SK-N-SH (cell line): Measurements from ENCODE around the gene LRRC51. TPM values are rescaled to one million over a fixed set of nuclear protein-coding genes. Genes with fewer than 3 reads are reported as not detected.
A peak's percentile ranks its signal among the peaks of the same experiment; 100 is the strongest.

Experiments used
- CTCF ChIA-PET: fragments of 300-600, 350-600 bp; formaldehyde crosslinking; extraction: SDS; loops from one replicate; lab custom pipeline; 2021; lab: Yijun Ruan, JAX
- POLR2A ChIA-PET: fragments of 350-600 bp; sonication (Branson Sonifier 250); formaldehyde crosslinking; extraction: SDS; loops from one replicate; lab custom pipeline; 2020; ENCODE audit warnings: antibody characterized with exemption, inconsistent platforms; lab: Yijun Ruan, JAX
- DNase-seq: peaks from one replicate; pipeline ENCODE4 v3.0.0; 2012
- H2AFZ ChIP-seq: fragments of 200-600 bp; sonication (generic); 2 replicates; pipeline ENCODE4 v1.8.1; 2016; ENCODE audit warnings: antibody characterized with exemption, mild to moderate bottlenecking, low read depth
- H3F3A ChIP-seq: fragments of 200-600 bp; sonication (generic); replicated peaks from 2 replicates; pipeline ENCODE3; 2016; ENCODE audit warnings: antibody characterized with exemption, mild to moderate bottlenecking; ENCODE audit not compliant: insufficient read depth
- H3K27ac ChIP-seq, 2 experiments: fragments of 200-500 bp in 1 of 2; fragments of 200-600 bp in 1 of 2; sonication (Bioruptor generic) in 1 of 2; sonication (generic), shearing (Covaris generic) in 1 of 2; 2 replicates each; pipeline versions ENCODE4 v1.5.1 to v1.6.1; 2014 to 2016; ENCODE audit warnings: low read depth in 2 of 2, inconsistent platforms in 1 of 2, low read length in 1 of 2, mild to moderate bottlenecking in 1 of 2, mixed read lengths in 1 of 2
- H3K27me3 ChIP-seq: fragments of 200-600 bp; sonication (generic), shearing (Covaris generic); 2 replicates; pipeline ENCODE4 v1.6.1; 2016; ENCODE audit warnings: mixed run types; ENCODE audit not compliant: insufficient read depth
- H3K36me3 ChIP-seq, 2 experiments: fragments of 200-500 bp in 1 of 2; fragments of 200-600 bp in 1 of 2; sonication (Bioruptor generic) in 1 of 2; sonication (generic) in 1 of 2; replicated peaks in 1 of 2; 2 replicates each; pipeline versions ENCODE3 to v1.5.1; 2014 to 2016; ENCODE audit warnings: low read length in 1 of 2, mild to moderate bottlenecking in 1 of 2; ENCODE audit not compliant: insufficient read depth in 2 of 2, control insufficient read depth in 1 of 2
- H3K4me1 ChIP-seq, 2 experiments: fragments of 200-500 bp in 1 of 2; fragments of 200-600 bp in 1 of 2; sonication (Bioruptor generic) in 1 of 2; sonication (generic), shearing (Covaris generic) in 1 of 2; 2 replicates each; pipeline versions ENCODE4 v1.5.1 to v1.6.1; 2014 to 2016; ENCODE audit warnings: low read depth in 1 of 2, low read length in 1 of 2, mixed run types in 1 of 2; ENCODE audit not compliant: insufficient read depth in 2 of 2, control insufficient read depth in 1 of 2
- H3K4me2 ChIP-seq: fragments of 200-600 bp; sonication (generic), shearing (Covaris generic); 2 replicates; pipeline ENCODE4 v1.6.1; 2017; ENCODE audit warnings: mixed run types
- H3K4me3 ChIP-seq, 2 experiments: fragments of 200-500 bp in 1 of 2; fragments of 200-600 bp in 1 of 2; sonication (Bioruptor generic) in 1 of 2; sonication (generic), shearing (Covaris generic) in 1 of 2; 2 replicates each; pipeline versions ENCODE4 v1.5.1 to v1.8.1; 2014 to 2016; ENCODE audit warnings: low read depth in 2 of 2, inconsistent platforms in 1 of 2, low read length in 1 of 2, mild to moderate bottlenecking in 1 of 2, mixed read lengths in 1 of 2, moderate library complexity in 1 of 2
- H3K79me2 ChIP-seq: fragments of 200-600 bp; sonication (generic); 2 replicates; pipeline ENCODE4 v1.8.1; 2017; ENCODE audit warnings: mild to moderate bottlenecking; ENCODE audit not compliant: insufficient read depth
- H3K9ac ChIP-seq: fragments of 200-600 bp; sonication (generic); 2 replicates; pipeline ENCODE4 v1.6.1; 2017; ENCODE audit warnings: mixed run types
- H3K9me2 ChIP-seq: fragments of 200-600 bp; sonication (generic); 2 replicates; pipeline ENCODE4 v1.6.1; 2017; ENCODE audit warnings: mixed run types
- H3K9me3 ChIP-seq: fragments of 200-600 bp; sonication (generic); 2 replicates; pipeline ENCODE4 v1.6.1; 2017; ENCODE audit warnings: mixed run types, mild to moderate bottlenecking, moderate library complexity
- H4K20me1 ChIP-seq: fragments of 200-600 bp; sonication (generic); 2 replicates; pipeline ENCODE4 v1.6.1; 2017; ENCODE audit warnings: mild to moderate bottlenecking, mixed run types; ENCODE audit not compliant: insufficient read depth
- CHD2 ChIP-seq: fragments of 150-350 bp; IDR thresholded peaks from 2 replicates; pipeline ENCODE4 v1.6.1; 2018; ENCODE audit warnings: low read length; ENCODE audit not compliant: partially characterized antibody
- CTCF ChIP-seq: fragments of 200-600 bp; sonication (generic); IDR thresholded peaks from 2 replicates; pipeline ENCODE4 v1.6.1; 2017; ENCODE audit warnings: antibody characterized with exemption, mild to moderate bottlenecking, moderate library complexity
- ELF1 ChIP-seq: IDR thresholded peaks from 2 replicates; pipeline ENCODE4 v1.4.0; 2012
- EZH2phosphoT487 ChIP-seq: fragments of 200-600 bp; sonication (generic); IDR thresholded peaks from 2 replicates; pipeline ENCODE4 v1.6.1; 2017; ENCODE audit warnings: low read depth, mixed run types, mild to moderate bottlenecking, antibody characterized with exemption, moderate library complexity, borderline replicate concordance
- FOSL2 ChIP-seq: IDR thresholded peaks from 2 replicates; pipeline ENCODE4 v1.4.0; 2012; ENCODE audit warnings: low read depth, mild to moderate bottlenecking, moderate library complexity, borderline replicate concordance
- FOXM1 ChIP-seq: IDR thresholded peaks from 2 replicates; pipeline ENCODE4 v1.4.0; 2012; ENCODE audit warnings: low read depth, mild to moderate bottlenecking
- GABPA ChIP-seq: IDR thresholded peaks from 2 replicates; pipeline ENCODE4 v1.4.0; 2012; ENCODE audit warnings: low read depth, mild to moderate bottlenecking
- IRF3 ChIP-seq: fragments of 150-350 bp; IDR thresholded peaks from 2 replicates; pipeline ENCODE4 v1.6.1; 2016; ENCODE audit warnings: mild to moderate bottlenecking, low read depth, low read length
- JUND ChIP-seq: IDR thresholded peaks from 2 replicates; pipeline ENCODE4 v1.4.0; 2012
- MEF2A ChIP-seq: IDR thresholded peaks from 2 replicates; pipeline ENCODE4 v1.4.0; 2012; ENCODE audit warnings: low read depth, borderline replicate concordance
- NFIC ChIP-seq: IDR thresholded peaks from 2 replicates; pipeline ENCODE4 v1.4.0; 2012; ENCODE audit warnings: borderline replicate concordance
- RCOR1 ChIP-seq: fragments of 150-350 bp; IDR thresholded peaks from 2 replicates; pipeline ENCODE4 v1.6.1; 2017; ENCODE audit warnings: antibody characterized with exemption, low read length
- REST ChIP-seq: IDR thresholded peaks from 2 replicates; pipeline ENCODE4 v1.6.1; 2012; ENCODE audit warnings: mild to moderate bottlenecking, low read depth, low read length, moderate library complexity
- RXRA ChIP-seq: IDR thresholded peaks from 2 replicates; pipeline ENCODE4 v1.4.0; 2012; ENCODE audit warnings: low read depth, mild to moderate bottlenecking, borderline replicate concordance
- SMC3 ChIP-seq: IDR thresholded peaks from 2 replicates; pipeline ENCODE4 v1.6.1; 2012; ENCODE audit warnings: low read depth, low read length, improper control_type of control experiment
- TAF1 ChIP-seq: IDR thresholded peaks from 2 replicates; pipeline ENCODE4 v1.6.1; 2012; ENCODE audit warnings: low read depth, mild to moderate bottlenecking, low read length, moderate library complexity, borderline replicate concordance
- TCF12 ChIP-seq: IDR thresholded peaks from 2 replicates; pipeline ENCODE4 v1.4.0; 2012
- TEAD4 ChIP-seq: IDR thresholded peaks from 2 replicates; pipeline ENCODE4 v1.4.0; 2012; ENCODE audit warnings: mild to moderate bottlenecking, borderline replicate concordance; ENCODE audit not compliant: insufficient read depth
- USF1 ChIP-seq: IDR thresholded peaks from 2 replicates; pipeline ENCODE4 v1.4.0; 2012; ENCODE audit warnings: low read depth, borderline replicate concordance
- USF2 ChIP-seq: fragments of 150-350 bp; IDR thresholded peaks from 2 replicates; pipeline ENCODE4 v1.6.1; 2017; ENCODE audit warnings: antibody characterized with exemption, low read length, low read depth, borderline replicate concordance
- ZBTB33 ChIP-seq: IDR thresholded peaks from 2 replicates; pipeline ENCODE4 v1.4.0; 2012; ENCODE audit warnings: low read depth, borderline replicate concordance
- WGBS: methylation state at CpG from one replicate; pipeline ENCODE4 v1.1.6; 2017; ENCODE audit warnings: low lambda C conversion rate; 5-methylcytosine and 5-hydroxymethylcytosine counted together
- polyA plus RNA-seq, 3 experiments: library from polyadenylated mRNA; depleted of rRNA; stranded (reverse); fragments of >200 nt; gene quantifications; 2 replicates each; pipeline ENCODE4 v1.2.3, GENCODE V29; 2012

Gene LRRC51
- polyA plus RNA-seq, 1 of the 3 experiments (the other 2 are of a cell fraction): 7.3 TPM

- TF ChIP-seq SMC3 (no peak), NFIC (no peak)
- TF ChIP-seq, all 33 proteins: peak for 0
These were observed 2.2 kb upstream of the LRRC51 start (continued) for GRCh38 chr11:72078477-72078876.

- peak overlapping the region; percentile 85 to 88 for H3K27ac ChIP-seq
- H3K9me3 ChIP-seq: no peaks in the 10 kb centered on the region
- ChIA-PET POLR2A (interaction anchor here (1.0 to 1.6 kb wide), 2 partner anchors 39 to 42 kb away, joined by 3 to 5 read pairs; no protein-coding TSS in a partner anchor), CTCF (interaction anchor here (0.8 to 1.7 kb wide), 2 partner anchors 11 to 41 kb away, joined by 3 to 6 read pairs; no protein-coding TSS in a partner anchor)
- 1% methylated on average over 16 of the region's 16 CpGs for WGBS
- H4K20me1 ChIP-seq: no peaks in the 10 kb centered on the region
- peak; percentile 80 for DNase-seq
- no peaks in the 10 kb centered on the region for H3K27me3 ChIP-seq
- peak overlapping the region; percentile 79 for H3K4me2 ChIP-seq
- H3K9ac ChIP-seq: peak overlapping the region; percentile 78
- H3F3A ChIP-seq: no peaks in the 10 kb centered on the region
- H2AFZ ChIP-seq: peak overlapping the region; percentile 37
- no peaks in the 10 kb centered on the region for H3K9me2 ChIP-seq
- no peaks in the 10 kb centered on the region for H3K36me3 ChIP-seq
- peaks cover 8 to 14% of the 10 kb centered on the region in 2 experiments; a peak in 2 of 4 replicates for H3K4me1 ChIP-seq
- H3K4me3 ChIP-seq: peak overlapping the region; percentile 70 to 78
- H3K79me2 ChIP-seq: peaks cover 52% of the 10 kb centered on the region
- no peak for TF ChIP-seq USF1
- no peak for TF ChIP-seq ELF1
- TF ChIP-seq CTCF: no peak
- TF ChIP-seq RXRA: no peak
- TF ChIP-seq RCOR1: no peak
- no peak for TF ChIP-seq FOXM1
- TF ChIP-seq FOSL2: no peak
- TF ChIP-seq USF2: no peak
- TF ChIP-seq EZH2phosphoT487: no peak
- TF ChIP-seq TAF1: no peak
- no peak for TF ChIP-seq JUND
- TF ChIP-seq ZBTB33: no peak
- no peak for TF ChIP-seq MEF2A
- no peak for TF ChIP-seq CHD2
- no peak for TF ChIP-seq GABPA
- TF ChIP-seq IRF3: no peak
- no peak for TF ChIP-seq NFIC
- no peak for TF ChIP-seq TEAD4
- no peak for TF ChIP-seq REST
- TF ChIP-seq TCF12: no peak
These were observed 778 bp upstream of the LRRC51 start for GRCh38 chr11:72079819-72080325.
